Stimulated activated CD8-positive, alpha-beta memory T cell treated with anti-CD3 and anti-CD28 coated beads, Interleukin-4, amount 100 ng/mL, for 4 hours (primary cell): ENCODE results near the gene DNAJC18.
"Not testable (repeated sequence)": the region's sequence is repeated elsewhere in the genome, so short reads cannot be mapped to it uniquely, and the experiment has no call there.

Experiments used
- DNase-seq, 2 donors: peaks; one replicate each; pipeline ENCODE4 v3.0.0-alpha.2; 2020; ENCODE audit warnings: low read depth in 2 of 2, low spot score in 1 of 2

DNAJC18 gene

GRCh38 chr5:139430015-139430414 lies 9.3 kb downstream of the DNAJC18 start:
- DNase-seq, result no peak

GRCh38 chr5:139426203-139426885 lies 13.0 kb downstream of the DNAJC18 start:
- no peak for DNase-seq

GRCh38 chr5:139425497-139425896 lies 13.8 kb downstream of the DNAJC18 start:
- no peak for DNase-seq

- no peak for DNase-seq
Measured at GRCh38 chr5:139422307-139422893, 16.9 kb downstream of the DNAJC18 start.

- no peak for DNase-seq
Measured at GRCh38 chr5:139419226-139420192, 19.8 kb downstream of the DNAJC18 start.

GRCh38 chr5:139418793-139419192 lies 20.5 kb downstream of the DNAJC18 start:
- no peak for DNase-seq

GRCh38 chr5:139417214-139417613 lies 22.1 kb downstream of the DNAJC18 start:
- DNase-seq, result no peak

- DNase-seq, result no peak
Measured at GRCh38 chr5:139416651-139417050, 22.7 kb downstream of the DNAJC18 start.

- DNase-seq, result no peak
Measured at GRCh38 chr5:139415869-139416268, 23.5 kb downstream of the DNAJC18 start.

- no peak for DNase-seq
Measured at GRCh38 chr5:139415221-139415861, 24.0 kb downstream of the DNAJC18 start.

- no peak for DNase-seq
Measured at GRCh38 chr5:139414581-139415130, 24.7 kb downstream of the DNAJC18 start.

GRCh38 chr5:139413963-139414362 lies 25.4 kb downstream of the DNAJC18 start:
- no peak for DNase-seq

- no peak for DNase-seq
Measured at GRCh38 chr5:139413153-139413552, 26.2 kb downstream of the DNAJC18 start.

GRCh38 chr5:139410993-139411828 lies 28.1 kb downstream of the DNAJC18 start:
- no peak for DNase-seq

- no peak for DNase-seq
Measured at GRCh38 chr5:139410121-139410992, 29.0 kb downstream of the DNAJC18 start.

- not testable (repeated sequence) for DNase-seq
Measured at GRCh38 chr5:139409116-139409515, 30.2 kb downstream of the DNAJC18 start.

- no peak for DNase-seq
Measured at GRCh38 chr5:139408191-139408590, 31.1 kb downstream of the DNAJC18 start.

GRCh38 chr5:139407517-139407916 lies 31.8 kb downstream of the DNAJC18 start:
- no peak for DNase-seq

- DNase-seq, result no peak
Measured at GRCh38 chr5:139406963-139407362, 32.4 kb downstream of the DNAJC18 start.
